Frontal cortex (tissue), 4 donors: Measurements from ENCODE around the gene PRRC2B. TPM values are rescaled to one million over a fixed set of nuclear protein-coding genes. Genes with fewer than 3 reads are reported as not detected.
A peak's percentile ranks its signal among the peaks of the same experiment; 100 is the strongest.
"Not testable (repeated sequence)": the region's sequence is repeated elsewhere in the genome, so short reads cannot be mapped to it uniquely, and the experiment has no call there.

Source experiments
- DNase-seq, 2 donors: peaks; one replicate each; pipeline ENCODE4 v3.0.0; 2012; ENCODE audit warnings: low spot score in 2 of 2
- FAIRE-seq: peaks from 2 replicates; lab custom pipeline; 2012; peaks lifted over from hg19 to GRCh38; lab: Jason Lieb, UNC
- total RNA-seq: library from RNA; depleted of rRNA; stranded (reverse); fragments of >200 nt; gene quantifications from one replicate; pipeline ENCODE4 v1.2.3, GENCODE V29; 2014
- donor health status: control.
- donor health status: control.
- donor health status: control.

PRRC2B gene
- total RNA-seq, 1 donor from 2014 or later: 117 TPM

- no peak for FAIRE-seq
Measured at GRCh38 chr9:131382850-131383729, 10.8 kb upstream of the PRRC2B start.

GRCh38 chr9:131385296-131385695 lies 8.6 kb upstream of the PRRC2B start:
- FAIRE-seq (no peak), DNase-seq (no peak)

More at GRCh38 chr9:131382850-131383729, 10.8 kb upstream of the PRRC2B start:
- DNase-seq: no peak

- FAIRE-seq: no peak
- DNase-seq: no peak
Measured at GRCh38 chr9:131386281-131386680, 7.6 kb upstream of the PRRC2B start.

GRCh38 chr9:131387394-131387793 lies 6.5 kb upstream of the PRRC2B start:
- FAIRE-seq: no peak
- no peak for DNase-seq

- FAIRE-seq (no peak), DNase-seq (no peak)
Measured at GRCh38 chr9:131391020-131391419, 2.9 kb upstream of the PRRC2B start.

GRCh38 chr9:131391504-131391903 lies 2.4 kb upstream of the PRRC2B start:
- FAIRE-seq: no peak
- DNase-seq: no peak

GRCh38 chr9:131394464-131395156 lies 724 bp downstream of the PRRC2B start:
- DNase-seq: peak in 1 of 2 donors; percentile 69
- no peak for FAIRE-seq

GRCh38 chr9:131395157-131396098 lies 1.5 kb downstream of the PRRC2B start:
- DNase-seq (no peak), FAIRE-seq (no peak)

GRCh38 chr9:131396099-131396479 lies 2.2 kb downstream of the PRRC2B start:
- FAIRE-seq, DNase-seq: not testable (repeated sequence)

GRCh38 chr9:131396626-131397025 lies 2.7 kb downstream of the PRRC2B start:
- no peak for DNase-seq
- no peak for FAIRE-seq

- no peak for FAIRE-seq
- DNase-seq: no peak
Measured at GRCh38 chr9:131397100-131397790, 3.4 kb downstream of the PRRC2B start.

- FAIRE-seq: no peak
- DNase-seq: peak in 1 of 2 donors; percentile 10
Measured at GRCh38 chr9:131398204-131398603, 4.3 kb downstream of the PRRC2B start.

- no peak for DNase-seq
- no peak for FAIRE-seq
Measured at GRCh38 chr9:131399972-131400371, 6.1 kb downstream of the PRRC2B start.

- DNase-seq (no peak), FAIRE-seq (no peak)
Measured at GRCh38 chr9:131400627-131401026, 6.7 kb downstream of the PRRC2B start.

GRCh38 chr9:131402073-131402472 lies 8.2 kb downstream of the PRRC2B start:
- DNase-seq: no peak
- no peak for FAIRE-seq

- FAIRE-seq: no peak
- DNase-seq: peak; percentile 53 to 70
Measured at GRCh38 chr9:131402738-131403492, 9.0 kb downstream of the PRRC2B start.

- DNase-seq (no peak), FAIRE-seq (no peak)
Measured at GRCh38 chr9:131403493-131403773, 9.5 kb downstream of the PRRC2B start.

- DNase-seq (no peak), FAIRE-seq (no peak)
Measured at GRCh38 chr9:131404581-131404980, 10.7 kb downstream of the PRRC2B start.

- FAIRE-seq (no peak), DNase-seq (no peak)
Measured at GRCh38 chr9:131404987-131405386, 11.1 kb downstream of the PRRC2B start.
